HepG2 (cell line): ENCODE data around the gene SDC4. TPM values are rescaled to one million over a fixed set of nuclear protein-coding genes. Genes with fewer than 3 reads are reported as not detected.

Experiments
- ATF7-NPFF ChIP-seq: sonication (generic); formaldehyde crosslinking; IDR thresholded peaks from 2 replicates; pipeline ENCODE4 v1.8.1; 2023; ENCODE audit warnings: mild to moderate bottlenecking, low read depth, missing genetic modification reagents, moderate library complexity
- CBFB ChIP-seq: sonication (generic); formaldehyde crosslinking; IDR thresholded peaks from 2 replicates; pipeline ENCODE4 v1.4.0; 2020; ENCODE audit warnings: missing genetic modification reagents
- CC2D1A ChIP-seq: sonication (generic); formaldehyde crosslinking; IDR thresholded peaks from 2 replicates; pipeline ENCODE4 v1.8.1; 2023; ENCODE audit warnings: mild to moderate bottlenecking, missing genetic modification reagents
- CEBPG ChIP-seq: IDR thresholded peaks from 2 replicates; pipeline ENCODE4 v1.6.1; 2016
- ETS1 ChIP-seq: sonication (generic); formaldehyde crosslinking; IDR thresholded peaks from 2 replicates; pipeline ENCODE4 v1.4.0; 2020; ENCODE audit warnings: missing genetic modification reagents
- IKZF4 ChIP-seq: sonication (generic); formaldehyde crosslinking; IDR thresholded peaks from 2 replicates; pipeline ENCODE4 v1.5.1; 2020; ENCODE audit warnings: borderline replicate concordance, mild to moderate bottlenecking, low read depth, missing genetic modification reagents; ENCODE audit errors: not compliant biosample characterization
- POGZ ChIP-seq: sonication (generic); formaldehyde crosslinking; IDR thresholded peaks from 2 replicates; pipeline ENCODE4 v1.4.0; 2020; ENCODE audit warnings: mild to moderate bottlenecking, missing genetic modification reagents
- RBAK ChIP-seq: sonication (generic); formaldehyde crosslinking; IDR thresholded peaks from 2 replicates; pipeline ENCODE4 v1.5.1; 2020; ENCODE audit warnings: mild to moderate bottlenecking, missing genetic modification reagents
- RFX1 ChIP-seq: fragments of 450-650 bp; IDR thresholded peaks from 2 replicates; pipeline ENCODE4 v1.6.1; 2017
- SKI ChIP-seq: fragments of 450-650 bp; IDR thresholded peaks from one replicate; pipeline ENCODE4 v1.6.1; 2018; ENCODE audit warnings: mild to moderate bottlenecking; ENCODE audit not compliant: partially characterized antibody
- TARDBP ChIP-seq: sonication (generic); formaldehyde crosslinking; IDR thresholded peaks from 2 replicates; pipeline ENCODE4 v1.8.0; 2022; ENCODE audit warnings: mild to moderate bottlenecking, missing genetic modification reagents
- TEAD2 ChIP-seq: sonication (generic); formaldehyde crosslinking; IDR thresholded peaks from 2 replicates; pipeline ENCODE4 v1.9.0; 2021; ENCODE audit warnings: missing genetic modification reagents
- TSC22D2 ChIP-seq: sonication (generic); formaldehyde crosslinking; IDR thresholded peaks from 2 replicates; pipeline ENCODE4 v1.5.1; 2020; ENCODE audit warnings: missing genetic modification reagents, mild to moderate bottlenecking, borderline replicate concordance
- ZBTB34 ChIP-seq: sonication (generic); formaldehyde crosslinking; IDR thresholded peaks from 2 replicates; pipeline ENCODE4 v1.8.0; 2022; ENCODE audit warnings: mild to moderate bottlenecking, missing genetic modification reagents
- ZKSCAN8 ChIP-seq: IDR thresholded peaks from 2 replicates; pipeline ENCODE4 v1.6.1; 2016; ENCODE audit warnings: borderline replicate concordance, missing genetic modification reagents, missing compliant biosample characterization
- ZNF260 ChIP-seq: sonication (generic); formaldehyde crosslinking; IDR thresholded peaks from 2 replicates; pipeline ENCODE4 v1.4.0; 2020; ENCODE audit warnings: missing genetic modification reagents, low read depth, mild to moderate bottlenecking, borderline replicate concordance
- ZNF350 ChIP-seq: sonication (generic); formaldehyde crosslinking; IDR thresholded peaks from 2 replicates; pipeline ENCODE4 v1.4.0; 2020; ENCODE audit warnings: mild to moderate bottlenecking, low read depth, missing genetic modification reagents, borderline replicate concordance
- ZNF569 ChIP-seq: sonication (generic); formaldehyde crosslinking; IDR thresholded peaks from 2 replicates; pipeline ENCODE4 v1.5.0; 2020; ENCODE audit warnings: mild to moderate bottlenecking, missing genetic modification reagents, moderate library complexity, borderline replicate concordance
- polyA plus RNA-seq, 8 experiments: library from polyadenylated mRNA; depleted of rRNA in 3 of 8; stranded (reverse) in 7 of 8; unstranded in 1 of 8; fragments of >200 nt; fragmentation: Illumina TruSeq in 4 of 8; extraction: Trizol in 4 of 8; gene quantifications; 2 replicates each; pipeline versions ENCODE4 v1.2.1 to v1.2.3, GENCODE V29; 2011 to 2016; ENCODE audit warnings: low read depth in 4 of 8, missing spikeins in 1 of 8, mixed read lengths in 1 of 8; ENCODE audit not compliant: insufficient read depth in 1 of 8
- total RNA-seq, 5 experiments: library from RNA; depleted of rRNA; stranded (reverse); fragments of >200 nt; fragmentation: Illumina TruSeq; extraction: Trizol; gene quantifications; 2 replicates each; pipeline ENCODE4 v1.2.3, GENCODE V29; 2016; ENCODE audit warnings: low read depth in 1 of 5
- TF ChIP-seq, protein P1 (sequence below): sonication (generic); formaldehyde crosslinking; IDR thresholded peaks from 2 replicates; pipeline ENCODE4 v1.5.0; 2020; ENCODE audit warnings: missing genetic modification reagents
- TF ChIP-seq, protein P2 (sequence below): sonication (generic); formaldehyde crosslinking; IDR thresholded peaks from 2 replicates; pipeline ENCODE4 v1.4.0; 2020; ENCODE audit warnings: low read depth, mild to moderate bottlenecking, missing genetic modification reagents
- TF ChIP-seq, protein P3 (sequence below): sonication (generic); formaldehyde crosslinking; conservative IDR thresholded peaks from 2 replicates; pipeline ENCODE4 v1.8.0; 2022; ENCODE audit warnings: missing genetic modification reagents
- TF ChIP-seq, protein P4 (sequence below): sonication (generic); formaldehyde crosslinking; IDR thresholded peaks from 2 replicates; pipeline ENCODE4 v1.8.1; 2022; ENCODE audit warnings: mild to moderate bottlenecking, missing genetic modification reagents

The SDC4 gene
- total and polyA plus RNA-seq, 2 of the 13 experiments (the other 11 are each of a cell fraction or from before 2014, with no cell fraction given): 49.0 to 65.1 TPM

DNA sequence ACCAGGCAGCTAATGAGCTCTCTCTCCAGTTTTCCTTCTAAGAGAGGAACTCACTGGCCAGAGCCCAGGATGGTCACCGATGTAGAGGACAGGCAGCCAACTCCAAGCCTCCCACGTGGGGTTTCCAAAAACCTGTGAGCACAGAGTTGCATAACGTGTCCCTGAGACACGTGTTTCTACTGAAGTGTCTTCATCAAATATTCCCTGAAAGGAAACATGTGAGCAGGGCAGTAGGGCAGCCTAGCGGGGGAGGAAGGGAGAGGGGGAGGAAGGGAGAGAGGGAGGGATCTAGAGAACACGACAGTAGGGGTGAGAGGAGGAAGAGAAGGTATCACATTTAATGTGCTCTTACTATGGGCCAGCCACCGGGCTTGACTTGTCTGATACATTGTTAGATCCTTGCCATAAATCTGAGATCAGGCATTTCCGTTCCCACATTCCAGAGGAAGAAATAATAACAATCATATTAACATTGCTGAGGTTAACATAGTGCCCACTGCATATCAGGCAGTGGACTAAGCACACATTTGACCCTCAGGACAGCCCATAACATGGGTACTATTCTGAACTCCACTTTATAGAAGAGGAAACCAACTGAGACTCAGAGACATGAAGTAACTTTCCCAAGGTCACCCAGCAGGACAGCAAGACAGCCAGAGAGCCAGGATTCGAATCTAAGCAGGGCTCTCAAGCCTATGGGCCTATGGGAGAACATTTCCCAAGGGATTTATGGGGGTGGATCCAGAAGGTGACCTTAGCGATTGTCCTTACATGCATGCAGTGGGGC is 10.3 kb upstream of the SDC4 start (continued):
- TF ChIP-seq ETS1 (no peak), ZKSCAN8 (no peak), ATF7-NPFF (CRISPR knock-in tag) (no peak), ZBTB34 (CRISPR knock-in tag) (no peak), CBFB (CRISPR knock-in tag) (no peak), ZNF569 (no peak), RFX1 (no peak), CEBPG (CRISPR knock-in tag) (peak; percentile 87), POGZ (peak; percentile 48; the same call in 1 of the 2 replicates), RBAK (CRISPR knock-in tag) (no peak), ZNF260 (CRISPR knock-in tag) (no peak), ZNF350 (CRISPR knock-in tag) (no peak), TEAD2 (CRISPR knock-in tag) (no peak), CC2D1A (no peak), TSC22D2 (CRISPR knock-in tag) (no peak), IKZF4 (CRISPR knock-in tag) (peak; percentile 46), TARDBP (CRISPR knock-in tag) (no peak; the same call in 1 of the 2 replicates), SKI (peak; percentile 44)
- TF ChIP-seq, protein P1, sequence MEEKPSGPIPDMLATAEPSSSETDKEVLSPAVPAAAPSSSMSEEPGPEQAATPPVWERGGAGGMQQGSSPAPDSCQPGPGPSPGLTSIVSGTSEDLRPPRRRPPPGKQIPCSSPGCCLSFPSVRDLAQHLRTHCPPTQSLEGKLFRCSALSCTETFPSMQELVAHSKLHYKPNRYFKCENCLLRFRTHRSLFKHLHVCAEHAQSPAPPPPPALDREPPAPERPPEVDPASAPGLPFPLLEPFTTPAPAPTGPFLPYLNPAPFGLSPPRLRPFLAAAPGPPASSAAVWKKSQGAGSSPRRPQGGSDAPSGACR (CRISPR knock-in tag): peak; percentile 43
- TF ChIP-seq, protein P2, sequence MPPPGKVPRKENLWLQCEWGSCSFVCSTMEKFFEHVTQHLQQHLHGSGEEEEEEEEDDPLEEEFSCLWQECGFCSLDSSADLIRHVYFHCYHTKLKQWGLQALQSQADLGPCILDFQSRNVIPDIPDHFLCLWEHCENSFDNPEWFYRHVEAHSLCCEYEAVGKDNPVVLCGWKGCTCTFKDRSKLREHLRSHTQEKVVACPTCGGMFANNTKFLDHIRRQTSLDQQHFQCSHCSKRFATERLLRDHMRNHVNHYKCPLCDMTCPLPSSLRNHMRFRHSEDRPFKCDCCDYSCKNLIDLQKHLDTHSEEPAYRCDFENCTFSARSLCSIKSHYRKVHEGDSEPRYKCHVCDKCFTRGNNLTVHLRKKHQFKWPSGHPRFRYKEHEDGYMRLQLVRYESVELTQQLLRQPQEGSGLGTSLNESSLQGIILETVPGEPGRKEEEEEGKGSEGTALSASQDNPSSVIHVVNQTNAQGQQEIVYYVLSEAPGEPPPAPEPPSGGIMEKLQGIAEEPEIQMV (CRISPR knock-in tag): peak; percentile 32; the same call in 1 of the 2 replicates
- TF ChIP-seq, protein P3, sequence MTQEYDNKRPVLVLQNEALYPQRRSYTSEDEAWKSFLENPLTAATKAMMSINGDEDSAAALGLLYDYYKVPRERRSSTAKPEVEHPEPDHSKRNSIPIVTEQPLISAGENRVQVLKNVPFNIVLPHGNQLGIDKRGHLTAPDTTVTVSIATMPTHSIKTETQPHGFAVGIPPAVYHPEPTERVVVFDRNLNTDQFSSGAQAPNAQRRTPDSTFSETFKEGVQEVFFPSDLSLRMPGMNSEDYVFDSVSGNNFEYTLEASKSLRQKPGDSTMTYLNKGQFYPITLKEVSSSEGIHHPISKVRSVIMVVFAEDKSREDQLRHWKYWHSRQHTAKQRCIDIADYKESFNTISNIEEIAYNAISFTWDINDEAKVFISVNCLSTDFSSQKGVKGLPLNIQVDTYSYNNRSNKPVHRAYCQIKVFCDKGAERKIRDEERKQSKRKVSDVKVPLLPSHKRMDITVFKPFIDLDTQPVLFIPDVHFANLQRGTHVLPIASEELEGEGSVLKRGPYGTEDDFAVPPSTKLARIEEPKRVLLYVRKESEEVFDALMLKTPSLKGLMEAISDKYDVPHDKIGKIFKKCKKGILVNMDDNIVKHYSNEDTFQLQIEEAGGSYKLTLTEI (CRISPR knock-in tag): no peak
- TF ChIP-seq, protein P4, sequence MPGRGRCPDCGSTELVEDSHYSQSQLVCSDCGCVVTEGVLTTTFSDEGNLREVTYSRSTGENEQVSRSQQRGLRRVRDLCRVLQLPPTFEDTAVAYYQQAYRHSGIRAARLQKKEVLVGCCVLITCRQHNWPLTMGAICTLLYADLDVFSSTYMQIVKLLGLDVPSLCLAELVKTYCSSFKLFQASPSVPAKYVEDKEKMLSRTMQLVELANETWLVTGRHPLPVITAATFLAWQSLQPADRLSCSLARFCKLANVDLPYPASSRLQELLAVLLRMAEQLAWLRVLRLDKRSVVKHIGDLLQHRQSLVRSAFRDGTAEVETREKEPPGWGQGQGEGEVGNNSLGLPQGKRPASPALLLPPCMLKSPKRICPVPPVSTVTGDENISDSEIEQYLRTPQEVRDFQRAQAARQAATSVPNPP: no peak
